ENCODE results near the gene ANKRD33B.
"Not testable (repeated sequence)": the region's sequence is repeated elsewhere in the genome, so short reads cannot be mapped to it uniquely, and the experiment has no call there.

Gene ANKRD33B

DNA sequence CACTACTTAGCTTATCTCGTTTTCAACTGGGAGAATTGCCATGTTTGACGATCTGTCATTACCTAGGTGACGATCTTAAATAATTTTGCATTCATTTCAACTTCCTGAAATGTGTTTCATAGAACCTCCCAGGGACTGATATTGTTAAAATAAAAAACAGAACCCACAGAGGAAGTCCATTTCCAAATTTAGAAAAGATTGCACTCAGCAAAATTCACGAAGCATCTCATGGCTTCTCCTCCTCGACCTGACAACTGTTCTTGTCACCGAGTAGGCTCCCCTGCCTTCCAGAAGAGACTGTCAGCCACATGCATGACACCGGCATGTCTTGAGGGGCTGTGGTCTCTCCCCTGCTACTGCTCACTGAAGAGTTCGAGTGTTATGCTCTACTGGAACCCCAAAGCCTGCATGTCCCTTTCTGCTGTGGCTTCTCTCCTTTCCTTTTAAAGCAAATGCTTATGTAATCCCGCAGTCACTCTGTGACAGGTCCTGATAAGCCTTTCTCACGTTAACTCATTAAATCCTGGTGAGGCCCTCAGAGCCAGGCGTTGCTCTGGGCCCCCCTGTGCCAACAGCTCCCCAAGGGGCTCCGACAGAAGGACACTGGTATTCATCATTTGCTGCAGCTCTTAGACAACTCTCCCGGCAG is 26.8 kb upstream of the ANKRD33B start:
- H3K4me3 ChIP-seq (ENCODE audit: low read depth, low read length) = no peak overlapping the region

DNA sequence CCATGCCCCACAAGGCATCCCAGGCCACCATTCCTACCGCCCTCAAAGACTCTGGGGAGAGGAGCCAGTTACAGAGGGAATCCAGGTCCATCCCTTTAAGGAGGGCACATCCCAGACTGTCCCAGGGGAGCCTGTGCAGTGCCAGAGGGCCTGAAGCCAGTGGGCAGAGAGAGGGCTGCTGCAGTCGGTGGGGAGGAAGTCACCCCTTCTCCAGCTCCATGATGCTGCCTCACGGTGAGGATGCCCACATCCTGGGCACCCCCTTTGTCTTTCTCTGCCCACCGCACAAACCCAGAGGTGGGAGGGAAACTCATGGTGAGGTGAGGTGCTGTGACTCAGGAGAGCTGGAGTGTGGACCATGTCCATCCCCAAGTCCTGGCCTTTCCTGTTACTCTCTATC is 26.2 kb upstream of the ANKRD33B start:
- H3K4me3 ChIP-seq (ENCODE audit: low read depth, low read length) = no peak overlapping the region

DNA sequence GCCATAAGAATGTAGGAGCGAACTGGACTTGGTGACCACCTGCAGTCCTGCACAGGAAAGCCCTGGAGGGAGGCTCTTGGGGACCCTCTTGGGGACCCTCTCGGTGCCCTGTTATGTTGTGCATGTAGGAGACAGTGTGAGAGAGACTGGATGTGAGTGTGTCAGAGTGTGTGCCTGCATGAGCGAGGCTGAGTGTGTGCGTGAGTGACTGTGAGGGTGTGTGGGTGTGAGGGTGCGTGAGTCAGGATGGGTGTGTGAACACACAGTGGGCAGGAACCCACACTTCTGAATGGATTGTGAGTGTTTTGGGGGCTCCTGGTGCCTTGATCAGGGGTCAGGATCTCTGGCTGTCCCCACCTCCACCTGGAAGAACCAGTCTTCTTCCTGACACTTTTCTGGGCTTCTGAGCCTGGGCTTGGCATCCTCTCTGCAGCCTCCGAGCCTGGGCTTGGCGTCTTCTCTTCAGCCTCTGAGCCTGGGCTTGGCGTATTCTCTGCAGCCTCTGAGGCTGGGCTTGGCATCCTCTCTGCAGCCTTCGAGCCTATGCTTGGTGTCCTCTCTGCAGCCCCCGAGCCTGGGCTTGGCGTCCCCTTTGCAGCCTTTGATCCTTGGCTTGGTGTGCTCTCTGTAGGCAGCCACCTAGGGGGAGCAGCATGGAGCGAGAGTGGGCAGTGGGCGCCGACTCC is 25.6 kb upstream of the ANKRD33B start:
- no peak overlapping the region for H3K4me3 ChIP-seq (ENCODE audit: low read depth, low read length)

DNA sequence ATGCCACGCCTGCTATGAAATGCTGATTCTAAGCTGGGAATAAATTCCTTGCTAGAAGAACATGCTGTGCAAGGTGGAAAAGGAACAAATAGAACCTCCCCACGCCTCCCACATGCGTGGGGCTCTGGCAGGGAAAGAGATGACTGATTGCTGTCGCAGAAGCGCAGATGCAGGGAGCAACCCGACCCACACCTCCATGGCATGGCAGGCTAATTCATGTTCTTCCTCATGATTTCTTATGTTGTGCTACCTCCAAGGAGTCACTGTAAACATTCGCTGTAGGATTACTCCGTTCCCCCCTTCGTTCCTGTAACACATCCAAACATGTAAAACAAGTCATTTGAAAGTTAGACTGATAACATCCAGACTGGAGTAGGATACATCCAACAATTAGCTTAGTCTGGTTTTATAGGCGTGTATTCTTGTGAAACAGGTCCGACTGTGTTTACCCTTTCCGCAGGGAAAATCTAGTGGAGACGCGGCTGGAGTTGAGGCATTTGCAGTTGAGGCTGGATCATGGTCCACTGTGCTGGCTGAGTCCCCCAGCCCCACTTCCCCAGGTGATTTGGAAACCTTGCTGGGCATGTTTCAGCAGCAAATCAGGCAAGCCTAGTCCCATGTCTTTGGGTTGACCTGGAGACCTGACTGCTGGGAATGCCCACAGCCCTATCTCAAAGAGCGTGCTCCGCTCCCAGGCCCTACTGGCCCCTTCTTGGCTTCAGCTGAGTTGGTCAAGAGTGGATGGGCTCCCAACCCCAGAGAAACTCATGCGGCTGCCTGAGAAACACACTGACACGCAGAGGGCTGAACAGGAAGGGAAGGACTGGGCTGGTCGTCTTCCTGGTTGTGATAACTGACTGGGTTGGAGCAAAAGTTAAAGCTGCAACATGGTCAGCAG is 24.8 kb upstream of the ANKRD33B start:
- H3K4me3 ChIP-seq (ENCODE audit: low read depth, low read length) = no peak overlapping the region

DNA sequence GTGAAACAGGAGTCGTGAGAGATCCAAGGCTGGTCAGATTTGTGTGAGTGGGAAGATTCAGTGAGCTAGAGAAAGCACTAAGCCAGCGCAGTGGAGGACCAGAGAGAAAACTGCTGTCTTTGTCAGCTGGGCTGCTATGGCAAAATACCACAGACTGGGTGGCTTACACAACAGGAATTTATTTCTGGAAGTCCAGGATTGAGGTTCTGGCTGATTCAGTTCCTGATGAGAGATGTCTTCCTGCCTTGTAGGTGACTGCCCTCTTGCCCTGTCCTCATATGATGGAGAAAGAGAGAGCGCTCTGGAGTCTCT is 24.2 kb upstream of the ANKRD33B start:
- H3K4me3 ChIP-seq (ENCODE audit: low read depth, low read length) = no peak overlapping the region

DNA sequence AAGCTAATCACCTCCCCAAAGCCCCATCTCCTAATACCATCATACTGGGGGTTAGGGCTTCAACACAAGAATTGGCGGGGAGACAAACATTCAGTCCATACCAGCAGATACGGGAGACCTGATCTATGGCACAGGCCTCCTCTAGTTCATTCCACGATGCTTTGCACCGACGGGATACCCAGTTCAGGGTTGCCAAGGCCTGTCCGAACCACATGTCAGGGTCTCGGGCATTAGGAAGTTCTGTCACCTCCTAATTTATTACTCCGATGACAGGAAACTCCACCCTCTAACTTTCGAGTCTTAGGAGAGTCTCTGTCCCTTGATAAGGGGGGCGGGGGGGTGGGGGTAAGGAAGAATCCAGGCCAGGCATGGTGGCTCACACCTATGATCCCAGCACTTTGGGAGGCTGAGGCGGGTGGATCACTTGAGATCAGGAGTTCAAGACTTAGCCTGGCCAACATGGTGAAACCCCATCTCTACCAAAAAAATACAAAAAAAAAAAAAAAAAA is 23.8 kb upstream of the ANKRD33B start:
- no peak overlapping the region for H3K4me3 ChIP-seq (ENCODE audit: low read depth, low read length)

DNA sequence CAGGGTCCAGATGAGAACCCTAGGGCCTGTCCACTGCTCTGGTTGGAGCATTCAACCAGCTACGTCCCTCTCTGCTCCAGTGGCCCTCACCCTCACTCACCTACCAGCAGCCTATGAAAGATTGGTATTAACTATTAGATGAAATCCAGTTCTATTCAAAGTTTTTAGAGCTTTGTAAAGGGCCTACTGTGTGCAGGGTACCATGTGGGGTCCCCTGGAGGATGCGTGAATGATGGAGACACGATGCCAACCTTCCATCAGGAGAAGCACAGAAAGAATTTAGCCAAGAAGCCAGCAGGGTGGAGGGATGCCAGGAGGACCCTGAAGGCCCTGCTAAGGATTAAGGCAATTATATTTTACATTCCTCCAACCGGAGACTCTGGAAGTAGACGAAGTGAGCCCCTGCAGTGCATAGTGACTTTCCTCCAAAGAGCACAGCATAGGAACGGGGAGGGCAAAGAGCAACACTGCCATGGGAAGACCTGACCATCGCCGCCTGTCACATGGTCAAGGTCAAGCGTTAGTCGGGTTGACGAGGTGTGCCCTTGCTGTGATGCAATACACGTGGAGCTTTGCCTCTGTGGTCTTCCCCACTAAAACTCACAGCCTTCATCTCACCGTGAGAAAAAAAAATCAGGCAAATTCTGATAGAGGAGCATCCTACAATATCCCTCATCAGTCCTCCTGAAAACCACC is 22.8 kb upstream of the ANKRD33B start:
- H3K4me3 ChIP-seq (ENCODE audit: low read depth, low read length) = no peak overlapping the region

DNA sequence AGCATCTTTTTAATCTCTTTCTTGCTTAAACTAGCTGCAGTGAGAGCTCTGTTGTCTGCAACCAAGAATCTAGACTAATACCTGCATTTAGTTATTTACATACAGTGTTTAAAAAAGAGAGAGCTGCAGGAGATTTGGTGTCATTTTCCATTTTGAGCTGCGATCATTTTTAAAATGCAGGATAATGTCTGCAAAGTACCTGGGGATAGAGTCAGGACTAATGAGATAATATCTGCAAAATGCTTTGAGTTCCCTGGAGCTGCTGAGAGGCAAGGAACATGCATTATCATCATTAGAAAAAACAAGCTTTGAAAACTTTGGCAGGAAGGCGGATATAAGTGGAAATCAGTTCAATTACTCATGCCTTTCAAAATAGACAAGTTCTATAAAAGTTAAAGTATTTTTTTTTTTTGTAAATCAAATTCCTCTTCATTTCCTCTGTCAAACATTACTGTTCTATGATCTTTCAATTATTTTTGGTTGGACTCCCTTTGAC is 21.8 kb upstream of the ANKRD33B start:
- no peak overlapping the region for H3K4me3 ChIP-seq (ENCODE audit: low read depth, low read length)

DNA sequence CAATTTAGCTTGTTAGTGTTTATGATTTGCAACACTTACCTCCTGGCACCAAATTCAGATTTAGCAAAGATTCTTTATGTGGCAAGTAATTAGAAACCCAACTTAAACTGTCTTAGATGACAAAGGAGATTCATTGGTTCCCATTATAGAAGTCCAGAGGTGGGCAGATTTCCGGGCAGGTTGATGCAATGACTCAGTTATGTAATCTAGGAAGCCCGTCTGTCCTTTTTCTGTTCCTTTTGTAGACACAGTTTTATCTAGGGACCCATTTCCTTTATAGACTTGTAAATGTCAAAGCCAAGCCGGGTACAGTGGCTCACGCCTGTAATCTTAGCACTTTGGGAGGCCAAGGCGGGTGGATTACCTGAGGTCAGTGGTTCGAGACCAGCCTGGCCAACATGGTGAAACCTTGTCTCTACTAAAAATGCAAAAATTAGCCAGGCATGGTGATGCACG is 20.3 kb upstream of the ANKRD33B start:
- no peak overlapping the region for H3K4me3 ChIP-seq (ENCODE audit: low read depth, low read length)

DNA sequence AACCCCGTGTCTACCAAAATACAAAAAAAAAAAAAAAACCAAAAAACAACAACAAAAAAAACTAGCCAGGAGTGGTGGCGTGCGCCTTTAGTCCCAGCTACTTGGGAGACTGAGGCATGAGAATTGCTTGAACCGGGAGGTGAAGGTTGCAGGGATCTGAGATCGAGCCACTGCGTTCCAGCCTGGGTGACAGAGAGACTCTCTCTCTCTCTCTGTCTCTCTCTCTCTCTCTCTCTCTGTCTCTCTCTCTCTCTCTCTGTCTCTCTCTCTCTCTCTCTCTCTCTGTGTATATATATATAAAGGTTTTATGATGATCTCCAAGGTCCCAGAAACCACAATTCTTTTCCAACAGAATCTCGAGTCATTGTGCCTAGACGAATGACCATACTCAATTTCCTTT is 18.8 kb upstream of the ANKRD33B start:
- H3K4me3 ChIP-seq (ENCODE audit: low read depth, low read length) = no peak overlapping the region

DNA sequence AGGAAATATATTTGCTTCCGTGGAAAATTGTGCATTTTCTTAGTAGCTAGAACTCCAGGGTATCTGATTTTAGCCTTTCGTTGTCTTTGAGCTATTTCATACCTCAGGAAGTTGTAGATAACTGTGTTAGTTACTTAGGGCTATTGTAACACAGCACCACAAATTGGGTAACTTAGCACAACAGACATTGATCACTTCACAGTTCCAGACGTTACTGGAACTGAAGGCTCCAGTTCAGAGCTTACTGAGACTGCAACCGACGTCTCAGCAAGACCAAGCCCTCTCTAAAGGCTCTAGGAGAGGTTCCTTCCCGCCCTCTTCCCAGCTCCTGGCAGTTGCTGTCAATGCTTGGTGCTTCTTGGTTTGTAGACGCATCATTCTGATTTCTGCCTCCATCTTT is 17.7 kb upstream of the ANKRD33B start:
- no peak overlapping the region for H3K4me3 ChIP-seq (ENCODE audit: low read depth, low read length)

DNA sequence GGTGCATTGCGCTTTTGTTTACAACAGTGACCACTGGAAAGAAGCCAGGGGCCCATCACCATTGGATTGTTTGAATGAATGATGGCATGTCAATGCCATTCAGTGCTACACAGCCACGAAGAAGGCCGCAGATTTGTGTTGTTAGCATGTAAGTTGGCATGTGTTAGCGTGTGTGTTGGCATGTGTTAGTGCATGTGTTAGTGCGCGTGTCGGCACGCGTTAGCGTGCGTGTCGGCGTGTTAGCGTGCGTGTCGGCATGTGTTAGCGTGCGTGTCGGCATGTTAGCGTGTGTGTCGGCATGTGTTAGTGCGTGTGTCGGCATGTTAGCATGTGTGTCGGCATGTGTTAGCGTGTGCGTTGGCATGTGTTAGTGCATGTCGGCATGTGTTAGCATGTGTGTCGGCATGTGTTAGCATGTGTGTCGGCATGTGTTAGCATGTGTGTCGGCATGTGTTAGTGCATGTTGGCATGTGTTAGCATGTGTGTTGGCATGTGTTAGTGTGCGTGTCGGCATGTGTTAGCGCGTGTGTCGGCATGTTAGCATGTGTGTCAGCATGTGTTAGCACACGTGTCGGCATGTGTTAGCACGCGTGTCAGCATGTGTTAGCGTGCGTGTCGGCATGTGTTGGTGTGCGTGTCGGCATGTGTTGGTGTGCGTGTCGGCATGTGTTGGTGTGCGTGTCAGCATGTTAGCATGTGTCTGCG is 15.3 kb upstream of the ANKRD33B start:
- H3K4me3 ChIP-seq (ENCODE audit: low read depth, low read length) = no peak overlapping the region

DNA sequence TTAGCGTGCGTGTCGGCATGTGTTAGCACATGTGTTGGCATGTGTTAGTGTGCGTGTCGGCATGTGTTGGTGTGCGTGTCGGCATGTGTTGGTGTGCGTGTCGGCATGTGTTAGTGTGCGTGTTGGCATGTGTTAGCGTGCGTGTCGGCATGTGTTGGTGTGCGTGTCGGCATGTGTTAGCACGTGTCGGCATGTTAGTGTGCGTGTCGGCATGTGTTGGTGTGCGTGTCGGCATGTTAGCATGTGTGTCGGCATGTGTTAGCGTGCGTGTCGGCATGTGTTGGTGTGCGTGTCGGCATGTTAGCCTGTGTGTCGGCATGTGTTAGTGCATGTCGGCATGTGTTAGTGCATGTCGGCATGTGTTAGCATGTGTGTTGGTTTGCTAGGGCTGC is 14.8 kb upstream of the ANKRD33B start:
- H3K4me3 ChIP-seq (ENCODE audit: low read depth, low read length) = not testable (repeated sequence)

DNA sequence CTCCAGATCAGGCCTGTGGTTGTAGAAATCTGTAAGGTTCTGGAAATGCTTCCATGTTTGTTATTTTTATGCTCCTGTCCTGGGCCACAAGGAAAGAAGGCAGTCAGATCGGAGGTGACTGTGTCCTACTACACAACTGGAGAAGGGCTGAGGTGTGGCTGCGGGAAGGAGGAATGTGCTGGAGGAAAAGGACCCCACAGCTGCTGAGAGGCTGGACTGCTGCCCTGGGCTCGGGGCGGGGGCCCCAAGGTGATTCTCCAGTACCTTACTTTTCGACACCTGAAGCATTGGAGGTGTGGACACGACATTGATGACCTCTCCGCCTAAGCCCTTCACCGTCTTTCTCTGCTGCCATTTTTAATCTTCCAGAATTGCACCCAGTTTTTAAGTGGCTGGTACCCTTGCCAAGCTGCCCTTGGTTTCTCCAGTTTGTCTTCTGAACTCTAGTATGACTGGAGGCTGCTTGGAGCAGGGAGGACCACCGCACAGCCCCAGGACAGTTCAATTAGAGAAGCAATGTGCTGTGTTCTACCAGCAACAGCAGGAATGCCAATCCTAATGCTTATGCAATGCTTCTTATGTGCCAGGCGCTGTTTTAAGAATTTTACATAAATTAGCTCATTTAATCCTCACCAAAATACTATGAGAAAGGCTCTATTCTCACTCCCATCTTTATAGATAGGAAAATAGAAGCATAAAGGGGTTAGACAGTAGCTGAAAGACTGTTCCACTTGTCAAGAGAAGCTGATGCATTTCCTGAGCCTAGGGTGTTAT is 13.5 kb upstream of the ANKRD33B start:
- H3K4me3 ChIP-seq (ENCODE audit: low read depth, low read length) = no peak overlapping the region

DNA sequence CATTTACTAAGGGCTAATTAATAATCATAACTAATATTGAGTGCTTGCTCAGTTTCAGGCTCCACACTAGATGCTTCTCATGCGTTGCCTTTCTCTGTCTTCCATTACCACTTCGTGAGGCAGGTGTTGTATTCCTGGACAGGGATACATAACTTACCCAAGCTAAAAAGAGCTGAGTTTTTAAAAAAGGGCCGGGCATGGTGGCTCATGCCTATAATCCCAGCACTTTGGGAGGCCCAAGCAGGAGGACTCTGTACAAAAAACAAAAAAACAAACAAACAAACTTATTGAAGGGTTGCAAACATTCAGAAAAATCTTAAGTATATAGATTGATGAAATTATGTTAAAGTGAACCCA is 12.1 kb upstream of the ANKRD33B start:
- H3K4me3 ChIP-seq (ENCODE audit: low read depth, low read length) = no peak overlapping the region

DNA sequence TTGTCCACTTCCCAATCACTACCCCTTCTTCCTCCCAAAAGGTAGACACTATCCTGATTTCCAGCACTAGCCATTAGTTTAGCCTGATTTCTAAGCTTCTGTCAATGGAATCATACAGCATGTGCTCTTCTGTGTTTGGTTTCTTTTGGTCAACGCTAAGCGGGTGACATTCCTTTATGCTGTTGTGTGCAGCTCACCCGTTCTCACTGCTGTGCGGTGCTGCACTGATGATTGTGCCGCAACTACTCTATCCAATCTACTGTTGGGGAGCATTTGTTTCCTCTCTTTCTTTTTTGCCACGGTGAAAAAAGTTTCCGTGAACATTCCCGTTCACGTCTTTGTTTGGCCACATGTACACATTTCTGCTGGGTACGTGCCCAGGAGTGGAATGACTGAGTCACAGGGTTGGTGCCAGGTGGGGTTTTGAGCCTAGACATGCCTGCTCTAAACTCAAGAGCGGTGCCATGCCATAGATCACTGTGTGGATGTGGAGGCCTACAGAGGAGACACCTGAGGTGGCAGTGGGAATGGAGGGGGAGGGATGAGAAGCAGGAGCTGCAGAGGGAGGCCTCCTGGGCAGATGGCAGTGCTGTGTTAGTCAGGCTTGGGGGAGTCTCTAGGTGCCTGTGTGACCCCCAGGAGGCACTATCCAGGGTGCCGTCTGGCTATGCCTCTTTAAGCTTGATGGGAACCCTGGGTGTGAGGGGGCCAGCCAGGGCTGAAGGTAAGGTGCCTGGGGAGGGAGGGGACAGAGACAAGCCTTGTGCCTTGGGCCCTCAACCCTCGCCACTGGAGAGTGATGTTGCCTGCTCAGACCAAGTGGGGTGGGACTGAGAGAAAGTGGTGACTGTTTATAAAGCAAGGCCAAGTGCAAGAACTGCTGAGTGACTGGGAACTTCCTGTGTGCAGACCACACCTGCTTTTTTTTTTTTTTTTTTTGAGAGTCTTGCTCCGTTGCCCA is 11.4 kb upstream of the ANKRD33B start:
- no peak overlapping the region for H3K4me3 ChIP-seq (ENCODE audit: low read depth, low read length)

DNA sequence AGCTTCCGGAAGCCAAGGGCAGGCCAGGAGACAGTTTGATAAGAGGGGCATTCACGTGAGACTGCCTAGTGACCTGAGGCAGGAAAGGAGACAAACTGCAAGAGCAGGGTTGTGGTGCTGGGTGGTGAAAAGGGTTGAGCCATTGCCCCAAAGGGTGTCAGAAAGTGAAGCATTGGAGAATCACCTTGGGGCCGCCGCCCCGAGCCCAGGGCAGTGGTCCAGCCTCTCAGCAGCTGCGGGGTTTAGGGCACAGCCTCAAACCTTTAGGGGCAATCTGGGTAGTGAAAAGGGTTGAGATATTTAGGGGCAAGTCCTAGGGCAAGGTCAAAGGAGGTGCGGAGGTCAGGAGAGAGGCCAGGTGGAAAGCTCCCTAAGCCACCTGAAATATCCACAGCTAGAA is 10.4 kb upstream of the ANKRD33B start:
- no peak overlapping the region for H3K4me3 ChIP-seq (ENCODE audit: low read depth, low read length)

DNA sequence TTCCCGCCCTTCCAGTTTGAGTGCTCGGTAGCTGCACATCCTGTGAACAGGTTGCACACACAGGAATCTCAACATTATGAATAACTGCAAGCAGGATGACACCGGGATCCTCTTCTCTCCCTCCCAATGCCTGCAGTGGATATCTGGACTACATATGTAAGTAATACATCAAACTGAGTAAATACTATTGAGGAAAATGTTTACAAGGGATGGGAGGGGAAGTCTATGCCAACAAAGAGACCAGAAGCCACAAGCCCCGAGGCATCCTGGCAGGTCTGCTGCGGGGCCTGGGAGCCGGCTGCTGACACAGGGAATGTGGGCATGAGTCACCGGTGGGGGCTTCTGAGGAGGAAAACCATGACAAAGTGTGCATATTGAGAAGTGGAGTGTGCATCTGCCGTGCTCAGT is 8.6 kb upstream of the ANKRD33B start:
- no peak overlapping the region for H3K4me3 ChIP-seq (ENCODE audit: low read depth, low read length)
